Activated gamma-delta T cell treated with anti-CD3 and anti-CD28 coated beads, Interleukin-2, amount 50 U/mL, for 16 hours (primary cell): ENCODE results near the gene FAM53B.

Experiments used
- DNase-seq: peaks from one replicate; pipeline ENCODE4 v3.0.0-alpha.2; 2020; ENCODE audit warnings: low read depth

Gene FAM53B

GRCh38 chr10:124728071-124728829 lies 15.9 kb downstream of the FAM53B start:
- DNase-seq = no peak

GRCh38 chr10:124727361-124727960 lies 16.7 kb downstream of the FAM53B start:
- no peak for DNase-seq

DNA sequence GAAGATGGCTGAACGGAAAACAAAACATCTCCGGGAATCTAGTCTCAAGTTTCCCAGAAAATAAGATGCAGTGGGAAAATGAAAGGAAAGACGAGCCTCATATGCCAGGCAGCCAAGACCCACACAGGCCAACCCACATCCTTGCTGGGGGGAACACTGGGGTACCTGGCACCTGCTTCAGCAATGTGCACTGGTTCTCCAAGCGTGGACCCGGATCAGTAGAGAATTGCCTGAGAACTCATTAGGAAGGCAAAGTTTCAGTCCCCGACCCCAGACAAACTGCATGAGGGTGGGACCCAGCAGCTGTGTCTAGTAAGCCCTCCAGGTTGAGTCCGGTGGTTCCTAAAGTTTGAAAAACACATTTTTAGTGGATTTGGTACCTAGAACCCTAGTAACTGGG lies 18.4 kb downstream of the FAM53B start:
- DNase-seq = no peak

DNA sequence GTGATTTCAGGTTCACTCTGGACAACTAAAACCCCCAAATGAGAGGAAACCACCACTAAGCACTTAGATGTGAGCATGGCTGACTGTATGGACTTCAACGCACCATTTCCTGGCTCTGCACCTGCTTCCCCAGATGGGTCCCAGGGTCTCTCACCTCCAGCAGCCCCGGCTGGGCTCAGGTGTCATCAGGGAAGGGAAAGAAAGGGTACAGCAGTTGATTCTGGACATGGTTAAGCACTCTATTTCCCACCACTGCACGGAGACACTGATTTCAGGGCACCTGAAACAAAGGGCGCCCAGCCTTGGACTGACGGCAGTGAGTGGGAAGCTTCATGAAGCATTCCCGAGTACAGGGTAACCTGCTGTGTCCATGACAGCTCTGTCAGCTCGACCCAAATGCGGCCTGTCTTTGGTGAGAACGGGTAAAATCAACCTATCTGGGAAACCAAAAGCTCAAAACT lies 19.0 kb downstream of the FAM53B start:
- DNase-seq = no peak

- DNase-seq = no peak
Observed at GRCh38 chr10:124724279-124725027, 19.7 kb downstream of the FAM53B start.

GRCh38 chr10:124723826-124724225 lies 20.4 kb downstream of the FAM53B start:
- DNase-seq = no peak

- peak; percentile 52 for DNase-seq
Observed at GRCh38 chr10:124722798-124723783, 21.1 kb downstream of the FAM53B start.

DNA sequence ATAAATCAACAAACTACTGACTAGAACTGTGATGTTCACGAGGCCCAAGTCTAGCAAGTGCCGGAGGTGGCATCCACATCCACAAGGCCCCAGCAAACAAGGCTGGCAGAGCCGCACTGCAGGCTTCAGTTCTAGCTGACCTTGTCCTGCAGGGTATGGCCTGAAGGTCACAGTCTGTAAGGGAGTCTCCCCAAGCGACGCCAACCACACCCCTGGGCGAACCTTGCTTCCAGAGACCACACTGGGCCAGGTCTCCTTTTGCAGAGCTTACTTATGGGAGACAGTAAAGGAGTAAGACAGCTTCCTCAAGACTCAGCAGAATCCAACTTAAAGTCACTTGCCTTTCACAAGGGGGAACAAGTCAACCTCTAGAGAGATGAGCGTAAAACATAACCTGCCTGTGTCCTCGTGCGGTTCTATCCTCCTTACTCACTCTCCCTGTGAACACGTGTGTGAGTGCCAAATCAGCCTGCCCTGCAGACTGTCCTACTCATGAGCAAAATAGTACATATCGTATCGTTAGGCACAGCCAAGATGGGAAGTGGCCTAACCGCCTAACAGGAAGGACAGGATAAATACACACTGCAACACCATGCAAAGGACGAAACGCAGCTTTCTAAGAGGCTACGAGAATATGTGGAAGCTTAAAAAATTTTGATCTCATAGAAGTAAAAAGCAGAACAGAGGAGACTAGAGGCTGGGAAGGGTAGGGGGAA lies 22.7 kb downstream of the FAM53B start:
- DNase-seq = no peak

- DNase-seq = peak; percentile 58
Observed at GRCh38 chr10:124719213-124719851, 24.8 kb downstream of the FAM53B start.

DNA sequence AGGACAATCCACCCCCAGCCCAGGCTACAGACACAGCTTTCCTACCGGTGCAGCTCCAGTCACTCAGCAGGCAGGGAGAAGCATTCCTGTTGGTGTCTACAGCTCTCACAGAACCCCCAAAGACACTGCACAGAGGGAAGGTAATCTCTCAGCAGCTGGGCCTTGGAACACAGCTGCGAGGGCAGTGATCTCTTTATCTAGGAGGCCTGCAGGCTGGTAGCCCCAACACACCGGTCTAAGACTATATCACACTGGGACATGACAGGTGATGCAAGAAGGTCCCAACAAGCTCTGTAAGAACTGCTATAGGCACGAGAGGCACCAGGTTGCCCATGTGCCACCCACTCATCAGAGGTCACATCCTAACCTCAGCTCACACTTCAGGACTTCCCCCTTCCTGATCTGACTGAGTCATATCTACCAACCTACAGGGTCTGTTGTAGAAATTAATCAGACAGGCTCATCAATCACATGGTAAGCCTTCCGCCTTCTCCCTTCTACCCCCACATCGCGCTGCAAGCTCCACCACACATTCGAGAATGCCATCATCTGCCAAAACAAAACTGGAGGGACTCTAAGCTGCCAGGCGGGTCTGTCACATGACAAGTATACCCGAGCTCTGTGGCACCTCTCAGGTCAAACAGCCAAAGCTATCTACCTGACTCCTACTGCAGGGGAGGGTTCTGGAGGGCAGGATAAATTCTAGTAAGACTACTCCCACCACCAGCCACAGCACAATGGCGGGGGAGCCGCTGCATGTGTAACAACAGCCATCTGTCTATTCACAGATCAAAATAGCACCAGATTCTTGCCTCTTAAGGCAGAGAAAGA lies 26.1 kb downstream of the FAM53B start:
- peak; percentile 79 for DNase-seq

- no peak for DNase-seq
Observed at GRCh38 chr10:124717041-124717757, 27.0 kb downstream of the FAM53B start.

DNA sequence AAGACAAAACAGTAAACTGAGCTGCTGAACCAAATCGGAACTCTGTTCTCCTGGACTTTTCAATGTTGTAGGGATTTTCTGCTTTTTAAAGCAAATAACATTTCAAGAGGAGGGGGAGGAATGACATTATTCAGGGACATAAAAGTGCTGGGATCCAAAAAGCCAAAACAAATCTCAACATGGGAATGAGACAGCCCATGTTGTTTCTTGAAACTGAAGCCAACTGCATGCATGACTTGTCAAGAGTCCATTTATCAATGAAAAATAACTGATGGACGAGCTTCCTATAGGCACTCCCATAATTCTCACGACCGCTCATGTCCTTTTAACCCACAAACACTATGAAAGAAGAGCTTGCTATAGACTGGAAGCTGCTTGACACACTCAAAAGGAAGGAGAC lies 27.8 kb downstream of the FAM53B start:
- DNase-seq = no peak

- DNase-seq = no peak
Observed at GRCh38 chr10:124715439-124715838, 28.7 kb downstream of the FAM53B start.

DNA sequence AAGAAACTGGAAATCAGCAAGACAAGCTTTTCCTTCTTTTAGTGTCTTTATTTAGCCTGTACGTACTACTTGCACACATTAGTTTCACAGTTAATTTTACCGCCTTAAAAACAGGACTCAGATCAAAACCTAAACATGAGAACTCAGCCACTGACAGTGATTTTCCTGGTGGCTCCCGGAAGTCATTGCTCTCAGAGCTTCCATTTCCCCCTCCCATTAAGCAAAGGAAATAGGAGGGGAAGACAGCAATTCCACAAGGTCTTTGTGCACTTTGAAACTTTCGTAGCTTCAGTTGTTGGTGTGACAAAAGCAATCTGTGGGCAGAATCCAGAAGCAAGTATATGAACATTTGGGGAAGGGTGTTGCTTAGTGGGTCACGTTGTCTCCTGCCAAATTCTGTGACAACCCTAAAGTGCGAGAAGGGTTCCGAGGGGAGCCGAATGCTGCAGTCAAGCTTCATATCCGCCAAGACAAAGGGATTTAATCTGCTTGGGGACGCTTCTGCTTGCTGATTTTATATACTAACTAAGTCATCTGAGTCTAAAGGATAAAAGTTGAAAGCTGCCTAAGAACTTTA lies 30.4 kb downstream of the FAM53B start:
- DNase-seq = no peak

DNA sequence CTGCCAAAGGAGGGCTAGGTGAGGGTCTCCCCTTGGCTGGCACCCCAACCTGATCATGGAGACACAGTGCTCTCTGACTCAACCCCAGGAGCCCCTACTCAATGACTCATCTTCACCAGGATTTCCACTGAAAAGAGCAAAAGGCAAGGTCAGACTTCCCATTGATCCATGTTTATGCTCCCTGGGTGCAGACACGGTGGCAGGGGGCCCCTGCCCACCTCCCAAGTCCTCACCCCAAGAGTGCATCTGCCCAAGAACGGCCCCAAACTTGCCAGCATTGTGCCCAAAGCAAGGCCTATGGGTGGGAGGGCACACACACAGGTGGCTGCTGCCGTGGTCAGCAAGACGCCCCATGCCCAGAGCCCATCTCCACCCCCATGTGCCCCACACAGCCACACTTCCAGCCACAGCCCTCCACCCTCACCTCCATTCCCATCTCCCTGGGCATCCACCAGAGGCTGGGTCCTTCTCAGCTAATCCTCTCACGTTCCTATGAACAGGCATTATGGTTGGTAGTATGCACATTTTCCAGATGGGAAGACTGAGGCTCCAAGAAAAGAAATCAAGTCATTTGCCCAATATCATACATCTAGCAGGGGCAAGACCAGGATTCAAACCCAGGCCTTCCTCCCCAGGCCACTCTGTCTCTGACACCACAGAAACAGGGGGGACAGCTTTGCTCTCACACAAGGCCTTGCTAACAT lies 31.3 kb downstream of the FAM53B start:
- DNase-seq = no peak

DNA sequence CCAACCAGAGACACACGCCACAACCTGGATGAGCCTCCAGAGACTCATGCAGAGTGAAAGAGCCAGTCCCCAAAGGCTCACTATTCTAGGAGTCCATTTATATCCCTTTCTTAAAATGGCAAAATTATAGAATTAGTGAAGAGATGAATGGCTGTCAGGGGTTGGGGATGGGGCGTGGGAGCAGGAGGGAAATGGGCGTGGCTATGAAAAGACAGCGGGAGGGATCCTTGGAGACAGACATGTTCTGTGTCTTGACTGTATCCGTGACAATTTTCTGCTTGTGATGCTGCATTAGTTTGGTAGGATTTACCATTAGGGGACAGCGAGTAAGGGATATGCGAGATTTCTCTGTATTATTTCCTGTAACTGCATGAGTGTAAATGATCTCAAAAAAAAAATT lies 33.0 kb downstream of the FAM53B start:
- DNase-seq = no peak

DNA sequence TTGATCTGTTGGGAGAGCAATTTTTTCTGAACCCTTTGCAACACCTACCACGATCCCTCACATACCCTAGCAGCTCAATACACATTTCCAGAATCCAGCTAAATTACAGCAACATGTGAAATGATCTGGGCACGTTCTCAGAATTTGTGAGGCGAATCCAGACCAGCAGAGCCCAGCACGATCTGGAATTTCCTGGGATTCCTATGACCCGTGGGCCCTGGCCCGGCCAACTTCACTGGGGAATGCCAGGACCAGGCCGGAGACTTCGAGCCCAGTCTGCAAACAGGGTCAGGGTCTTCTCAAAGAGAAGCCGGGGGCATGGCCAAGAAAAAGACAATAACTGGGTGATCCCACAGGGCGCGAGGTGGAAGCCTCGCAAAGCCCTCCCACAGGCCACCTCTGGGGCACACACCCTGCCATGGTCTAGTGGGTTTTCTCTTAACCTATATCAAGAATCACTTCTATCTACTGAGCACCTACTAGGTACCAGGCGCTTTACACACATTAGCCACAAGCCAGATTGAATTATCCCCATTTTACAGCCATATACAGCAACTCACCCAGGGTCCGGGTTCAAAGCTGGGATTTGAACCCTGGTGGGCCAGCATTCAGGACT lies 33.8 kb downstream of the FAM53B start:
- DNase-seq = no peak

DNA sequence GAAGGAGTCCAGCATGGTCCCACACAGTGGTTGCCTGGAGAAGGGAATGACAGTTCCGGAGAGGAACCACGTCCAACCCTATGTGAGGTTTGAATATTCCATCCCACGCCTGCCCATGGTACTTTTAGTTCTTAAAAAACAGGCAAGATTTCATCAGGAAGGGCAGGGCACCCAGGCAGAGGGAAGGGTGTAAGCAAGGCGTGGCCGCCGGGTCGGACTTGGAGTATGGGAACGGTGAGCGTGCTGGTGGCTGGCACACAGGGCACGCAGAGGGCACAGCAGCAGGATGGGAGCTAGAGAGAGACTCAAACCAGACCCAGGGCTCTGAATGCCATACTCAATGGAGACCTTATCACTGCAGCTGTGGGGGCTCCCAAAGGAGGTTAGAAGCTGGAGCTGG lies 34.3 kb downstream of the FAM53B start:
- no peak for DNase-seq
